Stimulated activated CD8-positive, alpha-beta memory T cell treated with anti-CD3 and anti-CD28 coated beads, Interleukin-7, amount 100 ng/mL, for 48 hours (primary cell): ENCODE data around the gene FFAR4.

Source experiments
- DNase-seq, 2 donors: peaks; one replicate each; pipeline ENCODE4 v3.0.0-alpha.2; 2020; ENCODE audit warnings: low read depth in 1 of 2; ENCODE audit errors: extremely low read depth in 1 of 2

Gene FFAR4

GRCh38 chr10:93599335-93599734 is 32.9 kb downstream of the FFAR4 start:
- DNase-seq, result no peak

GRCh38 chr10:93599778-93600177 is 33.3 kb downstream of the FFAR4 start:
- DNase-seq, result no peak

GRCh38 chr10:93600446-93601145 is 34.1 kb downstream of the FFAR4 start:
- no peak for DNase-seq

DNA sequence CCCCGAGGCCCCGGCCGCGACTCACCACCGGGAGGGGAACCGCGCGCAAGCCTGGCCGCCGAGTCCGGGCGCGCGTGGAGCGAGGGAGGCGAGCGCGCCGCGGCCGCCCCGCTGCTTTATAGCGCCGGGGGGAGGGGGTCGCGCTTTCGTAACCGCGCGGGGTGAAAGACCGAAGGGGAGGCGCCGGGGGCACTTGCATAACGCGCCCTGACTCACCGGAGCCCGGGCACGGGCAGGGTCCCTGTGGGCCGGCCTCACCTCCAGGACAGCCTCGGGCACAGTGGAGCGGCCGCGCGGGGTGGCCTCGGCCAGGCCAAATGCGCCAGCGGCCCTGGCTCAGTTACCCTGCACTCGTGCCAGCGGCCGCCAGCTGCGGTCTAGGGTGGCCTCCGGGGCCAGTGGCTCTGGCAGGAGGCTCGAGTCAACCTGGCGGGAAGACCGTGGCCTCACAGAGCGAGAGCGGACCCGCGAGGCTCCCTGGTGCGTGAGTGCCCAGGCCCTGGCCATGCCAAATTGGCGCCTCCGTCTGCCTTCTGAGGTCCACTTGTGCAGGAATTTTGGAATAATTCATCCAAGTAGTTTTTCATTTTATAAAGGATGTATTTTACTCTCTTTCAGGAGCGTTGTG is 34.8 kb downstream of the FFAR4 start, which contains the start of gene RBP4:
RBP4 (minus strand) TSS at position 90 of the 628 bp plus-strand sequence. CDS start 207 bp downstream, outside the sequence.
- no peak for DNase-seq

GRCh38 chr10:93601774-93602162 is 35.3 kb downstream of the FFAR4 start:
- no peak for DNase-seq

GRCh38 chr10:93603023-93603422 is 36.6 kb downstream of the FFAR4 start:
- DNase-seq, result no peak

GRCh38 chr10:93604146-93604545 is 37.7 kb downstream of the FFAR4 start:
- no peak for DNase-seq

GRCh38 chr10:93608421-93608820 is 42.0 kb downstream of the FFAR4 start:
- no peak for DNase-seq

- no peak for DNase-seq
Observed at GRCh38 chr10:93612311-93612710, 45.8 kb downstream of the FFAR4 start, which contains the start of gene PDE6C. PDE6C (plus strand) TSS chr10:93612537; CDS start chr10:93612726, 189 bp downstream.

DNA sequence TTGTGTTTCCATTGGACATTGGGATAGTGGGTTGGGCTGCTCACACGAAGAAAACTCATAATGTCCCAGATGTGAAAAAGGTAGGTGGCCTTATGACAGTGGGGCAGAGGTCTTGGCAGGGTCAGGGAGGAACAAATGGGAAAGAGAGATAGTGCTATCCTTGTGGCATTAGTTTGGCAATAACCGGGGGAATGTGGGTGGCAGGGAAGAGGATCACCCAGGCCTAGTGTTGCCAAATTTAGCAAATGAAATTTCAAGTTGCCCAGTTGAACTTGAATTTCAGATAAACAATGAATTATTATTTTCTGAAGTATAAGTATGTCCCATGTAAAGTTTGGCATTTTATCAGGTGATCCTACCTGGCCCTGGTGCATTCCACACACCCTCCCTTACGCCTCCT is 46.7 kb downstream of the FFAR4 start:
- DNase-seq, result no peak

- DNase-seq, result no peak
Observed at GRCh38 chr10:93614101-93614825, 47.8 kb downstream of the FFAR4 start.

- no peak for DNase-seq
Observed at GRCh38 chr10:93615576-93616235, 49.2 kb downstream of the FFAR4 start.

- no peak for DNase-seq
Observed at GRCh38 chr10:93620925-93621324, 54.5 kb downstream of the FFAR4 start.

- no peak for DNase-seq
Observed at GRCh38 chr10:93622942-93623341, 56.5 kb downstream of the FFAR4 start.

DNA sequence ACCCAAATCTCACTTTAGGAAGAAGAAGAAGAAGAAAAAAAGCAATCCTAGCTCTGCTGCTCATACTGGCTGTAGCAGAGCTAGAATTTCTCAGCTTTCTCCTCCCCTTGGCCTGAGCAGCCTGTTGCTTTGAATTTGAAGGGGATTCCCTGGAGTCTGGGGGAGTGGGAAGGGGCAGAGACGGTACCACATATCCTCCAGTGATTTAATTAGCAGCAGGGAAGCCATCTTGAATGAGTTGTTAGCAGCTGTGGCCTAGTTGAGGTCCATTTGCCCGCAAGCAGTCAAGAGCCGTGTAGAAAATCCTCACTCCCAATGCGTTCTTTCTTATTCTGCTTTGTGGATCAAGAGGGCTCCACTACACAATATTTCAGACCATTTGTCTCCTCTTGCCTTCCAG is 62.4 kb downstream of the FFAR4 start:
- DNase-seq, result no peak

- DNase-seq, result no peak
Observed at GRCh38 chr10:93629647-93630305, 63.3 kb downstream of the FFAR4 start.

DNA sequence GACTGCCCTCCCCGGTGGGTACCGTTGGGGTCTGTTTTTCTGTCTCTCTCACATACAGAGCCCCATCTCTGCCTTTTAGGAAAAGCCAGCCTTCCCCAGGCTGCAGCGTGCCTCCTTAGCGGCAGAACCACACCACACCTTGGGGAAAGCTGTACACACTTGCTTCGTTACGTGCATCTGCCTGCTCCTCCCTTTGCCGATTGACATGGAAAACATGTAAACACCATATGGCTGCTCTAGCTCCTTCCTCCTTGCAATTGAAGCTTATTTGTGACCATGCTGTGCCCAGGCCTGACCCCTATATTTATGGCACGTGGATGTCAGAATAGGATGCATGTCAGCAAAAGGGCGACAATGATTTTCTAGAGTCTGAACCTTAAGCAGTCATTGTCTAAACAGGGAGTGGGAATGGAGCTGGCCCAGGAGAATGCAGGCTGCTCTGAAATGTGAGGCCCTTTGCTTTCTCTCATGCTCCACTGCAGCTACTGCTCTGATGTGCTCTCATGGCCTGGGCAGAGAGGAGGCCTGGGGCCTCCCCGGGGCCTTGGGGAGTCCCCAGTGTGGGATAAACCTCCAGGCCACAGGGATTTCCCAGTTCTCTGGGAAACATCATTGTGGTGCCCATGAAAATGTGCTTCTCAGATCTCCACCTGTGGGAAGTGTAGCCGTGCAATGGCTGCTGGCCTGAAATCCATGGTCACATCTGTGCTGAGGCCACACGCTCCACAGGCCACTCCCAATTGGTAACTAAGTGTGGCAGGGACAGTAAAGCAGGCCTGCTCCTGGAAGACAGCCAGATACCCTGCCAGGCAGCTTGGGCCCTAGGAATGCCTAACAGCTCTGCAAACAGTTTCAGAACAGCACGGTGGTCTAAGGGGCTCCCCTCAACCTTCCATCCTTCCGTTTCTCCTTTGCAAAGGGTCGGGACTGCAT is 64.4 kb downstream of the FFAR4 start:
- no peak for DNase-seq
